ENCODE data around the gene AP3M1.
A peak's percentile ranks its signal among the peaks of the same experiment; 100 is the strongest.

AP3M1 gene

GRCh38 chr10:74114041-74114448, 36.6 kb downstream of the AP3M1 start:
- DNase-seq (ENCODE audit: low read depth), result no peak

GRCh38 chr10:74113546-74113945, 37.1 kb downstream of the AP3M1 start:
- DNase-seq (ENCODE audit: low read depth), result peak; percentile 67

- DNase-seq (ENCODE audit: low read depth), result no peak
Observed at GRCh38 chr10:74111799-74112198, 38.8 kb downstream of the AP3M1 start.

- DNase-seq (ENCODE audit: low read depth), result no peak
Observed at GRCh38 chr10:74110120-74110519, 40.5 kb downstream of the AP3M1 start.

- no peak for DNase-seq (ENCODE audit: low read depth)
Observed at GRCh38 chr10:74109452-74109851, 41.2 kb downstream of the AP3M1 start.

- DNase-seq (ENCODE audit: low read depth), result no peak
Observed at GRCh38 chr10:74107391-74107790, 43.2 kb downstream of the AP3M1 start.

GRCh38 chr10:74104996-74105395, 45.6 kb downstream of the AP3M1 start:
- DNase-seq (ENCODE audit: low read depth), result no peak

GRCh38 chr10:74104480-74104879, 46.1 kb downstream of the AP3M1 start:
- DNase-seq (ENCODE audit: low read depth), result no peak

GRCh38 chr10:74103560-74104258, 46.9 kb downstream of the AP3M1 start:
- peak; percentile 30 for DNase-seq (ENCODE audit: low read depth)

GRCh38 chr10:74099836-74100235, 50.8 kb downstream of the AP3M1 start:
- DNase-seq (ENCODE audit: low read depth), result no peak

GRCh38 chr10:74099420-74099819, 51.2 kb downstream of the AP3M1 start:
- no peak for DNase-seq (ENCODE audit: low read depth)

GRCh38 chr10:74097776-74098175, 52.9 kb downstream of the AP3M1 start:
- DNase-seq (ENCODE audit: low read depth), result no peak

GRCh38 chr10:74096777-74097176, 53.9 kb downstream of the AP3M1 start:
- DNase-seq (ENCODE audit: low read depth), result no peak

GRCh38 chr10:74094231-74094630, 56.4 kb downstream of the AP3M1 start:
- no peak for DNase-seq (ENCODE audit: low read depth)

- DNase-seq (ENCODE audit: low read depth), result no peak
Observed at GRCh38 chr10:74093530-74094164, 57.0 kb downstream of the AP3M1 start.

- DNase-seq (ENCODE audit: low read depth), result no peak
Observed at GRCh38 chr10:74092372-74092771, 58.3 kb downstream of the AP3M1 start.

GRCh38 chr10:74088722-74089121, 61.9 kb downstream of the AP3M1 start:
- no peak for DNase-seq (ENCODE audit: low read depth)

- no peak for DNase-seq (ENCODE audit: low read depth)
Observed at GRCh38 chr10:74086317-74086716, 64.3 kb downstream of the AP3M1 start.

- DNase-seq (ENCODE audit: low read depth), result no peak
Observed at GRCh38 chr10:74084955-74085354, 65.7 kb downstream of the AP3M1 start.

GRCh38 chr10:74083304-74083703, 67.3 kb downstream of the AP3M1 start:
- no peak for DNase-seq (ENCODE audit: low read depth)

GRCh38 chr10:74081941-74082718, 68.5 kb downstream of the AP3M1 start:
- DNase-seq (ENCODE audit: low read depth), result no peak

GRCh38 chr10:74081192-74081803, 69.3 kb downstream of the AP3M1 start:
- peak; percentile 53 for DNase-seq (ENCODE audit: low read depth)
